Kasumi-1 (cell line): ENCODE measurements around the gene HHAT.
"Not testable (repeated sequence)": the region's sequence is repeated elsewhere in the genome, so short reads cannot be mapped to it uniquely, and the experiment has no call there.

ENCODE experiments used
- DNase-seq, 2 experiments: peaks; one replicate each; lab custom pipeline; 2025; lab: John Stamatoyannopoulos, UW

Gene HHAT

GRCh38 chr1:210313921-210314320 lies 14.8 kb upstream of the HHAT start:
- DNase-seq = no peak

GRCh38 chr1:210315529-210315928 lies 13.2 kb upstream of the HHAT start:
- no peak for DNase-seq

GRCh38 chr1:210321131-210321530 lies 7.6 kb upstream of the HHAT start:
- DNase-seq = no peak

GRCh38 chr1:210321552-210321951 lies 7.2 kb upstream of the HHAT start:
- DNase-seq = no peak

GRCh38 chr1:210323957-210324356 lies 4.7 kb upstream of the HHAT start:
- no peak for DNase-seq

GRCh38 chr1:210325026-210325670 lies 3.6 kb upstream of the HHAT start:
- no peak for DNase-seq

GRCh38 chr1:210328032-210328745 lies 513 bp upstream of the HHAT start:
- DNase-seq = no peak

- DNase-seq = no peak
These were observed 1.7 kb downstream of the HHAT start for GRCh38 chr1:210330279-210330866.

- no peak for DNase-seq
These were observed 3.5 kb downstream of the HHAT start for GRCh38 chr1:210332233-210332632.

GRCh38 chr1:210332719-210333398 lies 4.2 kb downstream of the HHAT start:
- no peak for DNase-seq

GRCh38 chr1:210335001-210335400 lies 6.3 kb downstream of the HHAT start:
- DNase-seq = no peak

GRCh38 chr1:210336362-210336761 lies 7.7 kb downstream of the HHAT start:
- no peak for DNase-seq

GRCh38 chr1:210339500-210339899 lies 10.8 kb downstream of the HHAT start:
- DNase-seq = no peak

- no peak for DNase-seq
These were observed 11.6 kb downstream of the HHAT start for GRCh38 chr1:210340311-210340710.

- DNase-seq = no peak
These were observed 12.1 kb downstream of the HHAT start for GRCh38 chr1:210340841-210341240.

GRCh38 chr1:210342986-210343780 lies 14.5 kb downstream of the HHAT start:
- no peak for DNase-seq

- no peak for DNase-seq
These were observed 16.0 kb downstream of the HHAT start for GRCh38 chr1:210344706-210345105.

- no peak for DNase-seq
These were observed 18.4 kb downstream of the HHAT start for GRCh38 chr1:210347112-210347511.

GRCh38 chr1:210351496-210351895 lies 22.8 kb downstream of the HHAT start:
- no peak for DNase-seq

- DNase-seq = no peak
These were observed 23.9 kb downstream of the HHAT start for GRCh38 chr1:210352575-210352974.

GRCh38 chr1:210354305-210354704 lies 25.6 kb downstream of the HHAT start:
- DNase-seq = not testable (repeated sequence)

GRCh38 chr1:210358626-210359025 lies 29.9 kb downstream of the HHAT start:
- DNase-seq = no peak
